HepG2 (cell line): ENCODE results near the gene ZFP14. TPM values are rescaled to one million over a fixed set of nuclear protein-coding genes. Genes with fewer than 3 reads are reported as not detected.

Experiments used
- ATAC-seq: fragments of 200-7000 bp; cut with Tn5 transposase; 3 replicates; pipeline ENCODE4 v1.9.1; 2020; ENCODE audit warnings: mild to moderate bottlenecking, moderate library complexity
- BruUV-seq: library from RNA; stranded (reverse); fragments of 400-500 nt; replicated peaks from 2 replicates; lab custom pipeline; 2021; lab: Mats Ljungman, UMichigan
- CTCF ChIA-PET: fragments of 300-600 bp; formaldehyde crosslinking; extraction: SDS; loops from one replicate; lab custom pipeline; 2021; ENCODE audit warnings: low total read pairs, inconsistent platforms, low intra/inter-chr PET ratio; lab: Yijun Ruan, JAX
- POLR2A ChIA-PET: fragments of 350-600 bp; sonication (Branson Sonifier 250); formaldehyde crosslinking; loops from one replicate; lab custom pipeline; 2020; ENCODE audit warnings: antibody characterized with exemption, inconsistent platforms; lab: Yijun Ruan, JAX
- DNase-seq: peaks from one replicate; pipeline ENCODE4 v3.0.0-alpha.2; 2015; ENCODE audit warnings: low spot score
- FAIRE-seq: peaks from 3 replicates; lab custom pipeline; 2011; peaks lifted over from hg19 to GRCh38; lab: Jason Lieb, UNC
- H2AFZ ChIP-seq: one replicate; pipeline ENCODE4 v1.6.1; 2011; ENCODE audit warnings: low read length, inconsistent platforms
- H3K27ac ChIP-seq: fragments of 300-600 bp; 3 replicates; pipeline ENCODE4 v1.8.0; 2011; ENCODE audit warnings: mixed run types, mild to moderate bottlenecking, mixed read lengths, low read length, inconsistent platforms; ENCODE audit not compliant: insufficient read depth; ENCODE audit errors: extremely low read length
- H3K27me3 ChIP-seq, 2 experiments: fragments of 200-600 bp in 1 of 2; 2 replicates in 1 of 2; 3 replicates in 1 of 2; pipeline versions ENCODE4 v1.6.0 to v1.8.0; 2011; ENCODE audit warnings: low read length in 2 of 2, mild to moderate bottlenecking in 2 of 2, moderate library complexity in 2 of 2, inconsistent platforms in 1 of 2; ENCODE audit not compliant: insufficient read depth in 2 of 2, control insufficient read depth in 1 of 2
- H3K36me3 ChIP-seq, 2 experiments: fragments of 200-600 bp in 1 of 2; replicated peaks in 1 of 2; 2 replicates in 1 of 2; 3 replicates in 1 of 2; pipeline versions ENCODE4 v1.5.1 to v1.8.0; 2011; ENCODE audit warnings: low read length in 2 of 2, inconsistent platforms in 1 of 2; ENCODE audit not compliant: insufficient read depth in 2 of 2, control insufficient read depth in 1 of 2
- H3K4me1 ChIP-seq: 2 replicates; pipeline ENCODE4 v1.5.1; 2012; ENCODE audit warnings: low read length, inconsistent platforms; ENCODE audit not compliant: insufficient read depth
- H3K4me2 ChIP-seq: 2 replicates; pipeline ENCODE4 v1.6.0; 2011; ENCODE audit warnings: low read depth, low read length, inconsistent platforms
- H3K4me3 ChIP-seq, 3 experiments: fragments of 200-600 bp in 1 of 3; sonication (generic), shearing (Covaris generic) in 1 of 3; replicated peaks in 1 of 3; 2 replicates each; pipeline ENCODE4 v1.5.1; 2011 to 2016; ENCODE audit warnings: low read length in 3 of 3, inconsistent platforms in 2 of 3, low read depth in 2 of 3, mild to moderate bottlenecking in 2 of 3, control low read depth in 1 of 3, mixed read lengths in 1 of 3; ENCODE audit not compliant: insufficient read depth in 1 of 3
- H3K79me2 ChIP-seq: one replicate; pipeline ENCODE4 v1.6.1; 2011; ENCODE audit warnings: low read length, inconsistent platforms; ENCODE audit not compliant: insufficient read depth
- H3K9ac ChIP-seq: 2 replicates; pipeline ENCODE4 v1.6.0; 2011; ENCODE audit warnings: mild to moderate bottlenecking, low read depth, low read length, inconsistent platforms; ENCODE audit not compliant: insufficient read depth
- H3K9me3 ChIP-seq: 2 replicates; pipeline ENCODE4 v1.5.1; 2012; ENCODE audit warnings: mild to moderate bottlenecking, low read length
- H4K20me1 ChIP-seq: 2 replicates; pipeline ENCODE4 v1.6.0; 2011; ENCODE audit warnings: inconsistent platforms, mild to moderate bottlenecking, low read length, moderate library complexity; ENCODE audit not compliant: insufficient read depth
- ZMYM2 ChIP-seq: sonication (generic); formaldehyde crosslinking; IDR thresholded peaks from 2 replicates; pipeline ENCODE4 v1.8.0; 2022; ENCODE audit warnings: mild to moderate bottlenecking, missing genetic modification reagents
- ZSCAN20 ChIP-seq: sonication (generic); formaldehyde crosslinking; IDR thresholded peaks from 2 replicates; pipeline ENCODE4 v1.4.0; 2020; ENCODE audit warnings: missing genetic modification reagents, mild to moderate bottlenecking, borderline replicate concordance
- WGBS: methylation state at CpG from one replicate; pipeline ENCODE4 v1.1.6; 2017; ENCODE audit warnings: low lambda C conversion rate; 5-methylcytosine and 5-hydroxymethylcytosine counted together
- in situ Hi-C: cut with HindIII; loops from 2 replicates; pipeline ENCODE4 v1.10.0; 2017; ENCODE audit warnings: low pct_unique_long_range_greater_than_20kb; ENCODE audit not compliant: extremely low pct_ligation_motif_present
- intact Hi-C: fragments of 100-400 bp; cut with micrococcal nuclease; formaldehyde crosslinking; loops from one replicate; pipeline ENCODE4 v1.10.0; 2022; ENCODE audit not compliant: unreplicated experiment
- polyA plus RNA-seq, 8 experiments: library from polyadenylated mRNA; depleted of rRNA in 3 of 8; stranded (reverse) in 7 of 8; unstranded in 1 of 8; fragments of >200 nt; fragmentation: Illumina TruSeq in 4 of 8; extraction: Trizol in 4 of 8; gene quantifications; 2 replicates each; pipeline versions ENCODE4 v1.2.1 to v1.2.3, GENCODE V29; 2011 to 2016; ENCODE audit warnings: low read depth in 4 of 8, missing spikeins in 1 of 8, mixed read lengths in 1 of 8; ENCODE audit not compliant: insufficient read depth in 1 of 8
- total RNA-seq, 5 experiments: library from RNA; depleted of rRNA; stranded (reverse); fragments of >200 nt; fragmentation: Illumina TruSeq; extraction: Trizol; gene quantifications; 2 replicates each; pipeline ENCODE4 v1.2.3, GENCODE V29; 2016; ENCODE audit warnings: low read depth in 1 of 5
- TF ChIP-seq, protein P1 (sequence below): sonication (generic); formaldehyde crosslinking; IDR thresholded peaks from 2 replicates; pipeline ENCODE4 v1.9.0; 2021; ENCODE audit warnings: missing genetic modification reagents, borderline replicate concordance
- TF ChIP-seq, protein P2 (sequence below): sonication (generic); formaldehyde crosslinking; IDR thresholded peaks from 2 replicates; pipeline ENCODE4 v1.8.0; 2022; ENCODE audit warnings: missing genetic modification reagents, mild to moderate bottlenecking, inconsistent platforms, borderline replicate concordance

ZFP14 gene
- total and polyA plus RNA-seq, 2 of the 13 experiments (the other 11 are each of a cell fraction or from before 2014, with no cell fraction given), result 2.0 to 5.0 TPM

DNA sequence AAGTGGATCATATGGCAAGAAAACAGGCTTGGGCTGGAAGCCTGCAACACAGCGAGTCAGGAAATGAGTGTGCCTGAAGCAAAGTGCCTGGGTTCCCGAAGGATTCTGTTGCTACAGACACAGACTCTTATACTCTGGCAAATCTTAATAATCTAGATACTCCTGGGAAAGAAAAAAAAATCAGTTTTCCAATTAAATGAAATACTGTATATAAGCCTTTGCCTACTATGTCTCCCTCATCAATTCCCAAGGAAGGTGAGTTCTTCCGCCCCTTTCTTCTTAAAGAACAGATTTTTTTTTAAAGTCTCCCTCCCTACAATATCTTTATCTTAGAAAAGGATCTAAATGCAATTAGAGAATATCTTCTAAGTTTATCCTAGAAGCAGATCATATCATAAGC, 29.1 kb upstream of the ZFP14 start:
- FAIRE-seq (no peak), DNase-seq (no peak), ATAC-seq (no peak)
- CTCF ChIA-PET, result no interaction called here
- POLR2A ChIA-PET, result no interaction called here
- H3K27me3 ChIP-seq, result no peaks in the 10 kb centered on the region
- no peak overlapping the region for H3K4me3 ChIP-seq
- H3K4me1 ChIP-seq, result no peaks in the 10 kb centered on the region
- H3K4me2 ChIP-seq, result no peak overlapping the region
- H3K27ac ChIP-seq, result no peak overlapping the region
- H3K36me3 ChIP-seq, result peaks cover 0 to 16% of the 10 kb centered on the region in 2 experiments; a peak in 2 of 5 replicates
- intact Hi-C loops (no loop called here), in situ Hi-C loops (no loop called here)
- no peaks in the 10 kb centered on the region for H4K20me1 ChIP-seq
- WGBS, result 55% methylated on average over 3 of the region's 3 CpGs
- H3K9me3 ChIP-seq, result peaks cover 6% of the 10 kb centered on the region; the same call in 1 of the 2 replicates
- no peak overlapping the region for H3K9ac ChIP-seq
- H2AFZ ChIP-seq, result no peak overlapping the region
- TF ChIP-seq, protein P1, sequence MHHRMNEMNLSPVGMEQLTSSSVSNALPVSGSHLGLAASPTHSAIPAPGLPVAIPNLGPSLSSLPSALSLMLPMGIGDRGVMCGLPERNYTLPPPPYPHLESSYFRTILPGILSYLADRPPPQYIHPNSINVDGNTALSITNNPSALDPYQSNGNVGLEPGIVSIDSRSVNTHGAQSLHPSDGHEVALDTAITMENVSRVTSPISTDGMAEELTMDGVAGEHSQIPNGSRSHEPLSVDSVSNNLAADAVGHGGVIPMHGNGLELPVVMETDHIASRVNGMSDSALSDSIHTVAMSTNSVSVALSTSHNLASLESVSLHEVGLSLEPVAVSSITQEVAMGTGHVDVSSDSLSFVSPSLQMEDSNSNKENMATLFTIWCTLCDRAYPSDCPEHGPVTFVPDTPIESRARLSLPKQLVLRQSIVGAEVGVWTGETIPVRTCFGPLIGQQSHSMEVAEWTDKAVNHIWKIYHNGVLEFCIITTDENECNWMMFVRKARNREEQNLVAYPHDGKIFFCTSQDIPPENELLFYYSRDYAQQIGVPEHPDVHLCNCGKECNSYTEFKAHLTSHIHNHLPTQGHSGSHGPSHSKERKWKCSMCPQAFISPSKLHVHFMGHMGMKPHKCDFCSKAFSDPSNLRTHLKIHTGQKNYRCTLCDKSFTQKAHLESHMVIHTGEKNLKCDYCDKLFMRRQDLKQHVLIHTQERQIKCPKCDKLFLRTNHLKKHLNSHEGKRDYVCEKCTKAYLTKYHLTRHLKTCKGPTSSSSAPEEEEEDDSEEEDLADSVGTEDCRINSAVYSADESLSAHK (CRISPR knock-in tag), result no peak
- TF ChIP-seq ZMYM2, result no peak
- no peak for TF ChIP-seq ZSCAN20 (CRISPR knock-in tag)
- TF ChIP-seq, protein P2, sequence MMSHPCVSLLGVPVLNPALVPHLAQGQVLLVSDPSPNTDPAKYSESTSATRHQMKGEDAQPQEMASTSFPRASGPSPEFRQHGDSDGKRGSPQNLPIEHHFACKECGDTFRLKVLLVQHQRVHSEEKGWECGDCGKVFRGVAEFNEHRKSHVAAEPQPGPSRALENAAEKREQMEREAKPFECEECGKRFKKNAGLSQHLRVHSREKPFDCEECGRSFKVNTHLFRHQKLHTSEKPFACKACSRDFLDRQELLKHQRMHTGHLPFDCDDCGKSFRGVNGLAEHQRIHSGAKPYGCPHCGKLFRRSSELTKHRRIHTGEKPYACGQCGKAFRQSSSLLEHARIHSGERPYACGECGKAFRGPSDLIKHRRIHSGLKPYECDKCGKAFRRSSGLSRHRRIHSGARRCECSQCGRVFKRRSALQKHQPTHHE (CRISPR knock-in tag), result no peak
- TF ChIP-seq, all 625 proteins: peak for 0
- peaks cover 3% of the 10 kb centered on the region for H3K79me2 ChIP-seq
- BruUV-seq, result no TSS peak
